IPS DF 4.7 (cell line): ENCODE data around the gene C2orf81.
"Not testable (repeated sequence)": the region's sequence is repeated elsewhere in the genome, so short reads cannot be mapped to it uniquely, and the experiment has no call there.

Experiments used
- DNase-seq: peaks from one replicate; pipeline ENCODE4 v3.0.0-alpha.2; 2013; ENCODE audit warnings: low spot score; ENCODE audit errors: extremely low read depth

Gene C2orf81

GRCh38 chr2:74442483-74443297 lies 21.3 kb upstream of the C2orf81 start:
- DNase-seq, result not testable (repeated sequence)

GRCh38 chr2:74441690-74442482 lies 20.5 kb upstream of the C2orf81 start, which contains the start of gene RTKN:
RTKN (minus strand) TSS chr2:74441937; CDS start chr2:74441816, 121 bp downstream.
- no peak for DNase-seq

GRCh38 chr2:74441170-74441689 lies 19.8 kb upstream of the C2orf81 start:
- no peak for DNase-seq

- DNase-seq, result no peak
These were observed 19.2 kb upstream of the C2orf81 start for GRCh38 chr2:74440378-74441169.

- DNase-seq, result no peak
These were observed 18.5 kb upstream of the C2orf81 start for GRCh38 chr2:74439803-74440377.

GRCh38 chr2:74439373-74439772 lies 18.0 kb upstream of the C2orf81 start:
- no peak for DNase-seq

- no peak for DNase-seq
These were observed 16.8 kb upstream of the C2orf81 start for GRCh38 chr2:74438248-74438647.

GRCh38 chr2:74436848-74437695 lies 15.7 kb upstream of the C2orf81 start:
- no peak for DNase-seq

- no peak for DNase-seq
These were observed 14.8 kb upstream of the C2orf81 start for GRCh38 chr2:74436111-74436805.

GRCh38 chr2:74430502-74430901 lies 9.1 kb upstream of the C2orf81 start:
- DNase-seq, result no peak

- no peak for DNase-seq
These were observed 8.3 kb upstream of the C2orf81 start for GRCh38 chr2:74429487-74430451.

- no peak for DNase-seq
These were observed 7.3 kb upstream of the C2orf81 start for GRCh38 chr2:74428675-74429074.

- no peak for DNase-seq
These were observed 6.1 kb upstream of the C2orf81 start for GRCh38 chr2:74427551-74427950.

- no peak for DNase-seq
These were observed 4.9 kb upstream of the C2orf81 start for GRCh38 chr2:74426181-74426758.

- DNase-seq, result no peak
These were observed 4.1 kb upstream of the C2orf81 start for GRCh38 chr2:74425523-74425922.

- DNase-seq, result no peak
These were observed 3.6 kb upstream of the C2orf81 start for GRCh38 chr2:74424995-74425406.

- DNase-seq, result no peak
These were observed 2.9 kb upstream of the C2orf81 start for GRCh38 chr2:74424139-74424992.
